GM12878 (cell line): ENCODE measurements around the gene NAPEPLD.

Experiments
- CTCF ChIP-seq, 3 experiments: IDR thresholded peaks in 2 of 3; conservative IDR thresholded peaks in 1 of 3; 2 replicates each; pipeline ENCODE4 v1.5.1; 2011; ENCODE audit warnings: low read depth in 3 of 3, low read length in 3 of 3, mild to moderate bottlenecking in 3 of 3, control low read depth in 2 of 3, moderate library complexity in 2 of 3, inconsistent platforms in 1 of 3, mixed read lengths in 1 of 3; ENCODE audit not compliant: control insufficient read depth in 2 of 3, insufficient read depth in 1 of 3; ENCODE audit errors: extremely low read depth in 1 of 3
- EGR1 ChIP-seq, 2 experiments: IDR thresholded peaks; 1 replicate in 1 of 2; 2 replicates in 1 of 2; pipeline ENCODE4 v1.6.1; 2011 to 2012; ENCODE audit warnings: low read depth in 2 of 2, low read length in 2 of 2, borderline replicate concordance in 1 of 2, mild to moderate bottlenecking in 1 of 2, moderate library complexity in 1 of 2
- EZH2 ChIP-seq: IDR thresholded peaks from 2 replicates; pipeline ENCODE4 v1.6.1; 2012; ENCODE audit warnings: low read depth, mild to moderate bottlenecking, control low read depth, inconsistent platforms, low read length, borderline replicate concordance; ENCODE audit not compliant: control insufficient read depth
- JUND ChIP-seq: IDR thresholded peaks from 2 replicates; pipeline ENCODE4 v1.6.1; 2012; ENCODE audit warnings: low read depth, mild to moderate bottlenecking, low read length, improper control_type of control experiment, moderate library complexity
- PAX8 ChIP-seq: fragments of 450-650 bp; IDR thresholded peaks from 2 replicates; pipeline ENCODE4 v1.6.1; 2017; ENCODE audit warnings: mild to moderate bottlenecking, moderate library complexity
- PBX3 ChIP-seq: IDR thresholded peaks from 2 replicates; pipeline ENCODE4 v1.6.1; 2011; ENCODE audit warnings: mild to moderate bottlenecking, low read depth, low read length, moderate library complexity; ENCODE audit not compliant: insufficient replicate concordance
- POLR2A ChIP-seq: IDR thresholded peaks from 2 replicates; pipeline ENCODE4 v1.6.1; 2011; ENCODE audit warnings: low read depth, mild to moderate bottlenecking, low read length
- RCOR1 ChIP-seq: conservative IDR thresholded peaks from 2 replicates; pipeline ENCODE4 v1.6.1; 2012; ENCODE audit warnings: low read depth, low read length, improper control_type of control experiment
- REST ChIP-seq: IDR thresholded peaks from 2 replicates; pipeline ENCODE4 v1.6.1; 2012; ENCODE audit warnings: mild to moderate bottlenecking, low read depth, low read length
- SIN3A ChIP-seq: IDR thresholded peaks from 2 replicates; pipeline ENCODE4 v1.6.1; 2012; ENCODE audit warnings: low read depth, low read length, improper control_type of control experiment
- SP1 ChIP-seq: IDR thresholded peaks from one replicate; pipeline ENCODE4 v1.6.1; 2011; ENCODE audit warnings: low read depth, low read length
- SREBF1 ChIP-seq: IDR thresholded peaks from 2 replicates; pipeline ENCODE4 v1.6.1; 2012; ENCODE audit warnings: mild to moderate bottlenecking, low read length
- YY1 ChIP-seq: IDR thresholded peaks from 2 replicates; pipeline ENCODE4 v1.6.1; 2011; ENCODE audit warnings: low read depth, mild to moderate bottlenecking, low read length
- ZBTB33 ChIP-seq: fragments of 450-650 bp; IDR thresholded peaks from 2 replicates; pipeline ENCODE4 v1.6.1; 2017; ENCODE audit warnings: mild to moderate bottlenecking

- no peak for TF ChIP-seq POLR2A
- no peak for TF ChIP-seq YY1
- no peak for TF ChIP-seq SIN3A
- TF ChIP-seq SREBF1, result no peak
- no peak for TF ChIP-seq RCOR1
- TF ChIP-seq JUND, result no peak
- TF ChIP-seq PBX3, result no peak
- no peak for TF ChIP-seq SP1
- no peak for TF ChIP-seq REST
- TF ChIP-seq ZBTB33, result no peak
- peak in 2 of 3 experiments; percentile 18 to 26; a peak in 2 of 6 replicates for TF ChIP-seq CTCF (IDR thresholded peaks at IDR 0.05 in 2 of 3, conservative IDR thresholded peaks at IDR 0.05 in 1 of 3; ENCODE audit: control insufficient read depth in 2 of 3, extremely low read depth in 1 of 3, insufficient read depth in 1 of 3, low read depth in 3 of 3, low read length in 3 of 3)
- no peak for TF ChIP-seq PAX8
- no peak for TF ChIP-seq EGR1 (IDR thresholded peaks at IDR 0.05; ENCODE audit: borderline replicate concordance in 1 of 2, low read depth in 2 of 2, low read length in 2 of 2)
- TF ChIP-seq EZH2, result no peak
Measured at GRCh38 chr7:103094102-103094501, 54.8 kb downstream of the NAPEPLD start.
